Measurements from ENCODE around the gene ASRGL1.

Gene ASRGL1

GRCh38 chr11:62432695-62433094 lies 95.4 kb downstream of the ASRGL1 start:
- Histone ChIP-seq H3F3A (ENCODE audit: low read depth) (no peaks in the 10 kb centered on the region), H3K79me2 (ENCODE audit: insufficient read depth, low read length) (no peaks in the 10 kb centered on the region), H3K9me3 (ENCODE audit: insufficient read depth, low read depth, low read length) (no peaks in the 10 kb centered on the region), H2AFZ (ENCODE audit: low read length) (no peak overlapping the region), H3K36me3 (ENCODE audit: insufficient read depth, low read length) (no peaks in the 10 kb centered on the region), H3K27me3 (ENCODE audit: insufficient read depth, low read length, poor library complexity, severe bottlenecking) (no peaks in the 10 kb centered on the region), H3K4me1 (ENCODE audit: insufficient read depth, low read length, poor library complexity, severe bottlenecking) (peaks cover 13% of the 10 kb centered on the region), H4K20me1 (ENCODE audit: insufficient read depth, low read length, poor library complexity, severe bottlenecking) (no peaks in the 10 kb centered on the region), H3K4me2 (ENCODE audit: low read depth, low read length, poor library complexity, severe bottlenecking) (no peak overlapping the region), H3K9ac (ENCODE audit: low read depth, low read length, poor library complexity, severe bottlenecking) (no peak overlapping the region), H3K4me3 (ENCODE audit: low read length, poor library complexity, severe bottlenecking) (no peak overlapping the region), H3K9me2 (replicated peaks; ENCODE audit: low read depth, low read length) (no peaks in the 10 kb centered on the region)
- no peak for TF ChIP-seq EZH2phosphoT487 (IDR thresholded peaks at IDR 0.05; ENCODE audit: borderline replicate concordance)

- Histone ChIP-seq H4K20me1 (ENCODE audit: insufficient read depth, low read length, poor library complexity, severe bottlenecking) (no peaks in the 10 kb centered on the region), H3K79me2 (ENCODE audit: insufficient read depth, low read length) (no peaks in the 10 kb centered on the region), H2AFZ (ENCODE audit: low read length) (peak overlapping the region; percentile 72; the same call in 1 of the 2 replicates), H3F3A (ENCODE audit: low read depth) (no peaks in the 10 kb centered on the region), H3K27me3 (ENCODE audit: insufficient read depth, low read length, poor library complexity, severe bottlenecking) (no peaks in the 10 kb centered on the region), H3K4me3 (ENCODE audit: low read length, poor library complexity, severe bottlenecking) (no peak overlapping the region), H3K9me2 (replicated peaks; ENCODE audit: low read depth, low read length) (no peaks in the 10 kb centered on the region), H3K36me3 (ENCODE audit: insufficient read depth, low read length) (no peaks in the 10 kb centered on the region), H3K9ac (ENCODE audit: low read depth, low read length, poor library complexity, severe bottlenecking) (no peak overlapping the region), H3K4me1 (ENCODE audit: insufficient read depth, low read length, poor library complexity, severe bottlenecking) (peaks cover 10% of the 10 kb centered on the region), H3K4me2 (ENCODE audit: low read depth, low read length, poor library complexity, severe bottlenecking) (no peak overlapping the region), H3K9me3 (ENCODE audit: insufficient read depth, low read depth, low read length) (no peaks in the 10 kb centered on the region)
- TF ChIP-seq EZH2phosphoT487 (IDR thresholded peaks at IDR 0.05; ENCODE audit: borderline replicate concordance) (no peak), CTCF (conservative IDR thresholded peaks at IDR 0.05; ENCODE audit: low read length) (no peak)
Observed at GRCh38 chr11:62433141-62433903, 96.1 kb downstream of the ASRGL1 start.

GRCh38 chr11:62433904-62434276 lies 96.6 kb downstream of the ASRGL1 start:
- H3K36me3 ChIP-seq (ENCODE audit: insufficient read depth, low read length) = no peaks in the 10 kb centered on the region
- no peaks in the 10 kb centered on the region for H3K9me2 ChIP-seq (replicated peaks; ENCODE audit: low read depth, low read length)
- no peak overlapping the region for H3K9ac ChIP-seq (ENCODE audit: low read depth, low read length, poor library complexity, severe bottlenecking)
- H3K27me3 ChIP-seq (ENCODE audit: insufficient read depth, low read length, poor library complexity, severe bottlenecking) = no peaks in the 10 kb centered on the region
- no peaks in the 10 kb centered on the region for H3F3A ChIP-seq (ENCODE audit: low read depth)
- H3K4me1 ChIP-seq (ENCODE audit: insufficient read depth, low read length, poor library complexity, severe bottlenecking) = peaks cover 5% of the 10 kb centered on the region
- no peak overlapping the region for H3K4me2 ChIP-seq (ENCODE audit: low read depth, low read length, poor library complexity, severe bottlenecking)
- H3K9me3 ChIP-seq (ENCODE audit: insufficient read depth, low read depth, low read length) = no peaks in the 10 kb centered on the region
- TF ChIP-seq CTCF (conservative IDR thresholded peaks at IDR 0.05; ENCODE audit: low read length) = no peak
- TF ChIP-seq EZH2phosphoT487 (IDR thresholded peaks at IDR 0.05; ENCODE audit: borderline replicate concordance) = no peak
- H3K4me3 ChIP-seq (ENCODE audit: low read length, poor library complexity, severe bottlenecking) = no peak overlapping the region
- H2AFZ ChIP-seq (ENCODE audit: low read length) = peak overlapping the region; percentile 72
- no peaks in the 10 kb centered on the region for H3K79me2 ChIP-seq (ENCODE audit: insufficient read depth, low read length)
- no peaks in the 10 kb centered on the region for H4K20me1 ChIP-seq (ENCODE audit: insufficient read depth, low read length, poor library complexity, severe bottlenecking)
